ENCODE data around the gene ITPRIPL2. TPM values are rescaled to one million over a fixed set of nuclear protein-coding genes. Genes with fewer than 3 reads are reported as not detected.

Gene ITPRIPL2
- total and polyA plus RNA-seq, 2 of the 13 experiments (the other 11 are each of a cell fraction or from before 2014, with no cell fraction given), result 5.9 to 12.6 TPM

DNA sequence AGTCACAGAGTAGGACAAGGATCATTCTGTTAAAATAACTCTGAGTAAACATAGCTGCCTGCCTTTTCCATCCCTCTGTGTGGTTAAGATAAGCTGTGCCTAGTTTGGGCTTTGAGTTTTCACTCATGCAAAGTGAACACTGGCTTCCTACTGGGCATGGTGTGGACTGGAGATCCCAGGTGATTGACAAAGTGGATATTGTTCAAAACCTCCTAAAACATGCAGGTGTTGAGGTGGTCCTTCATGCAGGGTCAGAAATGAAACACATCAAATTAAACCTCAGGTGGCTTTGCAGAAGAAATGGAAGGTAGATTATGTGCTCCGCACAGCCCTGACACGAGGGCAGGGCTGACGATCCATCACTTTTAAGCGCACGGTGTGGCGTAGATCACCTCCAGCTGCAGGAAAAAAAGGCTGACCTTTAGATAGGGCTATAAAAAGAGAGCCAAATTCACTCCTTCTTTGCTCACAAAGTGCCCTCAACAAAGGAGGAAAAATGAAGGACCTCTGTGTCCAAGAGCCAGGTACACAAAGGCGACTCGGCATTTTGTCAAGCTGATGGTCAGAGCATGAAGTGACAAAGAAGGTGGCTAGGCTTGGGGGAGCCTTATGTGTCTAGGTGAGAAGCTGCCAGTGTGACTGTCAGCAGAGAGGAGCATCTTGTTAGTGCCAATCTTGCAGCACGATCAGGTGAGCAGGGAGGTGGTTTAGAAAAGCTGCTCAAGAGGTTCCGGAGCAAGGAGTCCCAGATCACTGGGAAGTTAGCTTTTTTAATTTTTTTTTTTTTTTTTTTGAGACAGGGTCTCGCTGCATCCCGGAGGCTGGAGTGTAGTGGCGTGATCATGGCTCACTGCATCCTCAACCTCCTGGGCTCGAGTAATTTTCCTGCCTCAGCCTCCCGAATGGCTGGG is 19.9 kb upstream of the ITPRIPL2 start (continued):
- peak; percentile 61; the same call in 1 of the 2 replicates for TF ChIP-seq BRD4 (CRISPR knock-in tag; IDR thresholded peaks at IDR 0.05)
- TF ChIP-seq ZNF572 (CRISPR knock-in tag; IDR thresholded peaks at IDR 0.05), result no peak; the same call in 1 of the 2 replicates
- peak; percentile 73 for TF ChIP-seq ZEB1 (IDR thresholded peaks at IDR 0.05; ENCODE audit: insufficient replicate concordance, low read depth)
- peak; percentile 68 for TF ChIP-seq ZMYM3 (CRISPR knock-in tag; IDR thresholded peaks at IDR 0.05)
- 0 out of 2 replicates have a peak, but pooled peaks have one; percentile 27 for TF ChIP-seq SNAI1 (CRISPR knock-in tag; IDR thresholded peaks at IDR 0.05; ENCODE audit: borderline replicate concordance)
- peak; percentile 10; the same call in 1 of the 2 replicates for TF ChIP-seq KAT7 (CRISPR knock-in tag; IDR thresholded peaks at IDR 0.05; ENCODE audit: borderline replicate concordance)
- TF ChIP-seq, protein P1, sequence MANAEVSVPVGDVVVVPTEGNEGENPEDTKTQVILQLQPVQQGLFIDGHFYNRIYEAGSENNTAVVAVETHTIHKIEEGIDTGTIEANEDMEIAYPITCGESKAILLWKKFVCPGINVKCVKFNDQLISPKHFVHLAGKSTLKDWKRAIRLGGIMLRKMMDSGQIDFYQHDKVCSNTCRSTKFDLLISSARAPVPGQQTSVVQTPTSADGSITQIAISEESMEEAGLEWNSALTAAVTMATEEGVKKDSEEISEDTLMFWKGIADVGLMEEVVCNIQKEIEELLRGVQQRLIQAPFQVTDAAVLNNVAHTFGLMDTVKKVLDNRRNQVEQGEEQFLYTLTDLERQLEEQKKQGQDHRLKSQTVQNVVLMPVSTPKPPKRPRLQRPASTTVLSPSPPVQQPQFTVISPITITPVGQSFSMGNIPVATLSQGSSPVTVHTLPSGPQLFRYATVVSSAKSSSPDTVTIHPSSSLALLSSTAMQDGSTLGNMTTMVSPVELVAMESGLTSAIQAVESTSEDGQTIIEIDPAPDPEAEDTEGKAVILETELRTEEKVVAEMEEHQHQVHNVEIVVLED (CRISPR knock-in tag; IDR thresholded peaks at IDR 0.05; ENCODE audit: borderline replicate concordance), result peak; percentile 39; the same call in 1 of the 2 replicates
- TF ChIP-seq, protein P2, sequence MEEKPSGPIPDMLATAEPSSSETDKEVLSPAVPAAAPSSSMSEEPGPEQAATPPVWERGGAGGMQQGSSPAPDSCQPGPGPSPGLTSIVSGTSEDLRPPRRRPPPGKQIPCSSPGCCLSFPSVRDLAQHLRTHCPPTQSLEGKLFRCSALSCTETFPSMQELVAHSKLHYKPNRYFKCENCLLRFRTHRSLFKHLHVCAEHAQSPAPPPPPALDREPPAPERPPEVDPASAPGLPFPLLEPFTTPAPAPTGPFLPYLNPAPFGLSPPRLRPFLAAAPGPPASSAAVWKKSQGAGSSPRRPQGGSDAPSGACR (CRISPR knock-in tag; IDR thresholded peaks at IDR 0.05), result peak; percentile 62; the same call in 1 of the 2 replicates
- TF ChIP-seq KDM5B (CRISPR knock-in tag; IDR thresholded peaks at IDR 0.05; ENCODE audit: borderline replicate concordance), result peak; percentile 63; the same call in 1 of the 2 replicates
- TF ChIP-seq ZFP37 (CRISPR knock-in tag; IDR thresholded peaks at IDR 0.05; ENCODE audit: borderline replicate concordance), result 0 out of 2 replicates have a peak, but pooled peaks have one; percentile 46
- TF ChIP-seq CHCHD3 (CRISPR knock-in tag; IDR thresholded peaks at IDR 0.05), result no peak
- no peak for TF ChIP-seq ZNF589 (CRISPR knock-in tag; conservative IDR thresholded peaks at IDR 0.05)
- no peak for TF ChIP-seq FOXO4 (CRISPR knock-in tag; conservative IDR thresholded peaks at IDR 0.05)
- TF ChIP-seq ZBTB43 (CRISPR knock-in tag; conservative IDR thresholded peaks at IDR 0.05), result 0 out of 2 replicates have a peak, but pooled peaks have one; percentile 40
- no peak for TF ChIP-seq HMGXB3 (CRISPR knock-in tag; IDR thresholded peaks at IDR 0.05; ENCODE audit: borderline replicate concordance)
- no peak for TF ChIP-seq SMARCE1 (IDR thresholded peaks at IDR 0.05; ENCODE audit: borderline replicate concordance)
- TF ChIP-seq ZNF451 (CRISPR knock-in tag; IDR thresholded peaks at IDR 0.05), result no peak
- no peak for TF ChIP-seq ZC3H13 (CRISPR knock-in tag; IDR thresholded peaks at IDR 0.05)

All from HepG2 (cell line).